NK-92 (cell line): ENCODE data around the gene PARN.
"Not testable (repeated sequence)": the region's sequence is repeated elsewhere in the genome, so short reads cannot be mapped to it uniquely, and the experiment has no call there.

Experiments used
- DNase-seq: peaks from one replicate; lab custom pipeline; 2025; ENCODE audit not compliant: unreplicated experiment; lab: John Stamatoyannopoulos, UW

The PARN gene

DNA sequence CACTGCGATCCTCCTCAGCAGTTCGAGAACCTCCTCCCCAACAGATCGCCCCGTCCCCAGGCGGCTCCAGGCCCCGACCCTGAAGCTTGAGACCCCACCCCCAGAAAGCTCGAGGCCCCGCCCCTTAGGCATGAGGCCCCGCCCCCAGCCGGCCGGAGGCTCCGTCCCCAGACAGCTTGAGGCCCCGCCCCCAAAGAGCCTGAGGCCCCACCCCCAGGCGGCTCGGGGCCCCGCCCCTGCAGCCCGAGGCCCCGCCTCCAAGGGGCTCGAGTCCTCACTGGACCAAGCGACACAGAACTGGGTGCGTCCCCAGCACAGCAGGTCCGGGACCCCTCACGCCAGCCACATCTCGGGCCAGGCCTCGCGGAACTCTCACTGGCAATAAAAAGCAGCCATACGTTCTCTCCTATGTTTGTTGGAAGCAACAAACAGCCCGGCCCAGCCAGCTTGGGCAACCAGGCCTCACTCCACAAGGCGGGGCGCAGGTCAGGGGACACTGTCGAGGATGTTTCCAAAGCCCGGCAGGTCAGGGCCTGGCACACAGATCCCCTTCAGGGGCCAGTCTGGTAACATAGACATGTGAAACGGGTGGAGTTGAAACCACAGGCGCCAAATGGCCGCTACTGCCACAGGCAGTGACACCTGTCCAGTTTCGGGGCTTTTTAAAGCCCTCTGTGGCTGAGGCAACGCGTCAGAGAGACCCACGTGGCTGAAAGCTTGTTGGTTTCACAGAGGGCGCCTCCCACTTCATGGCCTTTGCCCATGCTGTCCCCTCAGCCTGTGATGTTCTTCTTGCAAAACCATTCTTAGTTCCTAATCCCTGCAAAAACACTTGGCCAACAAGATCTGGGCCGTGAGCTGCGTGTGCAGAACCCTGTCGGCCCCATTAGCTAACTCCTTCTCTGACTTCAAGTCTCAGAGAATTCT lies 224.2 kb downstream of the PARN start:
- no peak for DNase-seq

DNA sequence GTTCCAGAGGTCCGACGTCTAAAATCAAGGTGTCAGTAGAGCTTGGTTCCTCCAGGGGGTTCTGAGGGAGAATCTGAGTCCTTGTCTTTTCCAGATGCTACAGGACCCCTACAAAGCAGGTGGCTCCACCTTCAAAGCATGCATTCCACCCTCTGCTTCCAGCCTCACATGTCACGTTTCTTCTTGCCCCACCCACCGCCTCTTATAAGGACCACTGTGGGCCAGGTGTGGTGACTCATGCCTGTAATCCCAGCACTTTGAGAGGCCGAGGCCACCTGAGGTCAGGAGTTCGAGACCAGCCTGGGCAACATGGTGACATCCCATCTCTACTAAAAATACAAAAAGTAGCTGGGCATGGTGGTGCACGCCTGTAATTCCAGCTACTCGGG lies 227.1 kb downstream of the PARN start:
- DNase-seq: not testable (repeated sequence)

DNA sequence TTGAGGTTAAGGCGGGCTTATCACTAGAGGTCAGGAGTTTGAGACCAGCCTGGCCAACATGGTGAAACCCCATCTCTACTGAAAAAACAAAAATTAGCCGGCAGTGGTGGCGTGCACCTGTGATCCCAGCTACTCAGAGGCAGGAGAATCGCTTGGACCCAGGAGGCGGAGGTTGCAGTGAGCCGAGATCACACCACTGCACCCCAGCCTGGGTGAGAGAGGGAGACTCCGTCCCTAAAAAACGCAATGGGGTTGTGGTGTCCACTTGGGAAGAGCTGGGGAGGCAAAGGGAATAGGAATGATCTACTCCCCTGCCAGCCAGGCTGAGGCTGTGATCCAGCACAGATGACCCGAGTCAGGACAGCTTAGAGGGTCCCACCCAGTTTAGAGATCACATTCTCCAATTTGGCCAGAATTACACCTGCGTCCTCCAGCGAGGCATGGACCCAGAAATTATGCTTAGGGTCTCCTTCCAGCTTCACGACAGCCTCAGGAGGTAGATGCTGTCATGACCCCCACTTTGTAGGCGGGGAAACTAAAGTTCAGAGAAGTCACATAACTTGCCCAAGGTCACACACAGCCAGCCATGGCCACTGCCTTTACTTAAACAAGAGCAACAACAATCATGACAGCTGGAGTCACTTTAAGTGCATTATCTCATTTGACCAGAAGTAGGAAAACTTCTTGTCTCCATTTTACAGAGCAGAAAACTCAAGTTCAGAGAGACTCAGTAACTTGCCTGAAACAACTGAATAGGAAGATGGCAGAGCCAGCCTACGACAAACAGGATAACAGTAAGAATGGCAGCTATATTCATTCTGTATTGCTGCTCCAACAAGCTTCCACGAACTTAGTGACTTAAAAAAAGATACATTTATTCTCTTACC lies 227.7 kb downstream of the PARN start:
- not testable (repeated sequence) for DNase-seq

DNA sequence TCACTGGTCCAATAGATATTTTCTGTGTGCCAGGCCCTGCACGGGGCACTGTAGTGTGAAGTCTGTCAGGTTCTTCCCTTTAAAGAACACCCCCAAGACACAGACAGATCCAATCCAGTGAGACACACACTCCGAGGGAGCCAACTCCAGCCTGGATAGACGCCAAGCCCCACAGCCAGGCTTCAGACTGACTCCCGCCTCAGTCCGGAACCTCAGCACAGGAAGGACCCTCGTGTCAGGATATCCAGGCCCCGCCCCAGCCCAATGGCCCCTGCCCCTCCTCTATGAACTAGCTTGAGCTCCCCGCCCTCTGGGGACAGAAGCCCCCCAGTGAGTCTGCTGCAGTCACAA lies 228.4 kb downstream of the PARN start:
- DNase-seq: not testable (repeated sequence)

DNA sequence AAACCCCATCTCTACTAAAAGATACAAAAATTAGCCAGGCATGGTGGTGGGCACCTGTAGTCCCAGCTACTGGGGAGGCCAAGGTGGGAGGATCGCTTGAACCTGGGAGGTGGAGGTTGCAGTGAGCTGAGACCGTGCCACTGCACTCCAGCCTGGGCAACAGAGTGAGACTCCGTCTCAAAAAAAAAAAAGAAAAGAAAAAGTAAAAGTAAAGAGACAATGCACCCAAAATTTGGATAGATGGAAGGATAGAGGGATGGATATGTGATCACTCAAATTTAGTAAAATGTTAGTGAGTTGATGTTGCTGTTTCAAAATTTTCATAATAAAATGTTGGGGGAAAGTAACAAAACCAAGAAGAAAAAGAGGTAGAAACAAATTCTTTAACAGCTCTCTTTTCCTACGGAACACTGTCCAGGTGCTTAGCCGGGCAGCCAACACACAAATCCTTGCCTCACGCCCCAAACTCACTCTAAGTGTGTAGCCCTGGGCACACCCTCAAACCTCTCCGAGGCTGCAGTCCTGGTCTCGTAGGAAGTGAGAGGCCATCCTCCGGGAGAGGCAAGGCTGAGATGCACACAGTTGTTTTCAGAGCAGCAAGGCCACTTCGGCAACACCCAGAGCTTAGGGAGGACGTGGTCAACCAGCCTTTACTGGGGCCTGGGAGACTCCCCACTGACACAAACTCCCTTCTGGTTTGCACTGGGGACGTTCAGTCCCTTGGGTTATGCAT lies 228.9 kb downstream of the PARN start:
- not testable (repeated sequence) for DNase-seq

DNA sequence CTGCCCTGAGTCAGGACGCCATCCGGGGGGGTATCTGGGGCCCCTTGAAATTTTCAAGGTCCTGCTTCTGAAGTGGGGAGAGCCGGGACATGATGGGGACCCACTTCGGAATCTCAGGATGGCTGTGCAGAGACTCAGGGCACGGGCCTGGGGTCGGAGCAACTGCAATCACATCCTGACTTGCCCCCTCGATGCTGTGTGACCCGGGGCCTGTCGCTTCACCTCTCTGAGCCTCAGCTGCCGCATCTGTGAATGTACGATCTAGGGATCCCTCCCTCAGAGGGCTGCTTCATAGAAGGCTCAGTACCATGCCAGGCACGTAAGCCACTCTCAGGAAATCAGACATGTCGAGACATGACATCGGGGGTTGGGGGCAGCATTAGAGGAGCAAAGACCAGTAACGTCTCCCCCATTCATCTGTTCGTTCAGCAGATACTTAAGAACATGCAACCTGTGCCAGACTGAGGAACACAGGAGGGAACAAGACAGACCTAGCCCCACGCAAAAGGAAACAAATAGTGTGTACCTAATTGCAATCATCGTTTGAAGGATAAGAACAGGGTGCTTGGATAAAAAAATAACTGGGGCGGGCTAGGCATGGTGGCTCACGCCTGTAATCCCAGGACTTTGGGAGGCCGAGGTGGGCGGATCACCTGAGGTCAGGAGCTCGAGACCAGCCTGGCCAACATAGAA lies 229.6 kb downstream of the PARN start:
- no peak for DNase-seq

DNA sequence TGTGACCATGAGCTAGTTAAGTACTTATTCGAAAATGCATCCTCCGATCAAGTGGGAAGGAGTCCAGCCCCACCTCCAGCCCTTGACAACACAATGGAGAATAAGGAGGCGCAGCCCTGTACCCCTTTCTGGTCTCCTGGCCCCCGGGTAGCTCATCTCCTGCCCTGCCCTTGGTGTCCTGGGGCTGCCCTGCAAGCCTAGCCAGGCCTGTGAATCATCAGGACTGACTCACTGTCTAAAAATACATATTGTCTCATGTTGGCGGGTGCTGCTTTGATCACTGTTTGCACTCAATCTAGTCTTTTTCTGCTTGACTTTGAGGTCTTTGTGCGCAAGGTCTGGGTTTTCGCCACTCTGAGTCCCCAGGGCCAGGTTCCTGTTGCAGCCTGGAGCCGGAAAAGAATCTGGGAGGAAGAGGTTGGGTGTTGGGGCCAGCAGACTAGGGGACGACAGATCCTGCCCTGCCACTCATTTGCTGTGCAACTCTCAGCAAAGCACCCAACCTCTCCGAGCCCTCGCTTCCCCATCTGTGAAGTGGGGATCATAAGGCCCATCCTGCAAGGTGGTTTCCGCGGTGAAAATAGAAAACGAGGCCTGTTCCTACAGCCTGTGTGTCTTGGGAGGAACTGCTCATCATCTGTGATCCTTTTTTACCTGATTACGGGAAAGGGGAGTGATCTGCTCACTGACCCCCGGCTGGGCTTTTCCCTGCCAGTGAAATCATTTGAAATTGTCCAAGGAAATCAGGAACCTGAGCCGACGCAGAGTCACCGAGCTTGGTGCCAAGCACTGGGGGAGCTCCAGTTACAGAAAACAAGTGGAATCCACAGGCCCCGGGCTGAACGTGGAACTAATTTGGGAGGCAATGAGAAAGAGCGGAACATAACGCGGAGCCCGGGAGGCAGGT lies 230.4 kb downstream of the PARN start:
- DNase-seq: no peak

DNA sequence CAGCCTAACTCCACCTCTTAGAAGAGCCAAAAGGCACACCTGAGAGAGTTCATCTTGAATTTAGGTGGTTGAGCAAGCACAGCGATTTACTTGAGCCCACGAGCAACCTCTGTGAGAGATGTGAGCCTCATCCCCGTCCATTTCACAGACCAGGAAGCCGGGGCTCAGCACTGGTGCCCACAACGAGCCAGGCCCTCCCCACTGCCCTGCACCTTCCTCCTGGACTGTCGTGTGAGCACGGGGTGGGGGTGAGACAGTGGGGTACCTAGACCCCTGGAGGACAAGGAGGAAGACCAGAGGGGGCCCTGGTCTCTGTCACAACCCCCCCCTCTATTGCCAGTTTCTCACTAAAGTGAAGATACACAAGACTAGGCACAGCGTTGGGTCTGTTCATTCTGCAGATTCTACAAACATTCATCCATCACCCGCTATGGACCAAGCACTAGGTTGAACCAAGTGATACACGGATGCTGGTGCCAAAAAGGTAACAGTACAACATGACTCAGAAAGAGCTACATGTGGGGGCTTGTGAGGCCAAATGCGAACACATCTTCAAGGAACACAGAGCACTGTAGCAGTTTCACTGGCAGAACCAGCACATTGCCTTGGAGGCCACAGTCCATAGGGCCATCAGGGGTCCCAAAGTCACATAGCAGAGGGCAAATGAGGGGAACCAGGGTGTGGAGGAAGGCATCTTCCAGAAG lies 231.9 kb downstream of the PARN start:
- no peak for DNase-seq

DNA sequence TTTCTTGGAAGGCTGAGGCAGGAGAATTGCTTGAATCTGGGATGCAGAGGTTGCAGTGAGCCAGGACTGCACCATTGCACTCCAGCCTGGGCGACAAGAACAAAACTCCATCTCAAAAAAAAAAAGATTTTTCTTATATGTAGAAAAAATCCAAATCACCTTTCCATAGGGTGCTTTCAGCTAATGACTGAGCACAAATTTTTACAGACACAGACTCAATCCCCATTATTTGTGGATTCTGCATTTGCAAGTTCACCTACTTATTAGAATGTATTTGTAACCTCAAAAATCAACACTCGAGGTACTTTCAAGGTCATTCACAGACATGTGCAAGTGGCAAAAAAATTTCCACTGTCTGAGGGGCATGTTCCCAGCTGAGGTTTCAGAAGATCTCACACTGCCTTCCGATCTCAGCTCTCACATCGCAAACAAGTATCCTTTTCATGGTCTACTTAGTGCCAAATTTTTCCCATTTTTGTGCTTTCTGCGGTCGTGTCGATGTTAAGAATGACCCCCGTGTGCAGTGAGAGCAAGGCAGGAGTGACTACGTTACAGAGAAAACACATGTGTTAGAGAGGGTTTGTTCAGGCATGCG lies 234.3 kb downstream of the PARN start:
- not testable (repeated sequence) for DNase-seq

DNA sequence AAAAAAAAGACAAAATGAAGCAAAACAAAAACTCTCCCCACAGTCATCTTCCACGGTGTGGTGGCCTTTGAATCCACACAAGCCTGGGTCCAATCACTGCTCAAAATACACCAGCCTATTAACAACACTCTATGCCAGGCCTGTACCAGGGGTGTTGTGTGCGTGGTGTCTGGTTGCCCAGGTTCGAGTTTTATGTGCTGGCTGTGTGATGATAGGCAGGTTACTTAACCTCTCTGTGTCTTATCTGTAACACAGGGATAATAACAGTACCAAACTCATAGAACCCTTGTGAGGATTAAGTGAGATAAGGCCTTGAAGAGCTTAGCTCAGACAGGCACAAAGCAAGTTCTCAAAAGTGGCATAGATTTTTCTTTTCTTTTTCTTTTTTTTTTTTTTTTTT lies 235.2 kb downstream of the PARN start:
- DNase-seq: no peak

DNA sequence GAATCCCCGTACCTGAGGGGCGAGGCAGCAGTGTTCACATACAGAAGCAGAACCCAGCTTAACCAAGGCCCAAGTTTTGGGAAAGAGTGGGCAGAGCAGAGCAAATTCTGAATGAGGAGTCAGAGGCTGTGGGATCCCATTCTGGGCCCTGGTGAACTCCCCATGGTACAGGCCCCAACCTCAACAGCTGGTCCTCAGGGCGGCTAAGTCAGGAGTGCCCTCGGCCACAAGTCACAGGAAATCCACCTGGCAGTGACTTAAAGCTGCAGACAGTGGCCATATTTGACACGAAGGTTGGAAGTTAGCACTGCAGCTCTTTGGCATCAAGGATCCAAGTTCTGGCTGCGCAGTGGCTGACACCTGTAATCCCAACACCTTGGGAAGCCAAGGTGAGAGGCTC lies 237.1 kb downstream of the PARN start:
- no peak for DNase-seq

DNA sequence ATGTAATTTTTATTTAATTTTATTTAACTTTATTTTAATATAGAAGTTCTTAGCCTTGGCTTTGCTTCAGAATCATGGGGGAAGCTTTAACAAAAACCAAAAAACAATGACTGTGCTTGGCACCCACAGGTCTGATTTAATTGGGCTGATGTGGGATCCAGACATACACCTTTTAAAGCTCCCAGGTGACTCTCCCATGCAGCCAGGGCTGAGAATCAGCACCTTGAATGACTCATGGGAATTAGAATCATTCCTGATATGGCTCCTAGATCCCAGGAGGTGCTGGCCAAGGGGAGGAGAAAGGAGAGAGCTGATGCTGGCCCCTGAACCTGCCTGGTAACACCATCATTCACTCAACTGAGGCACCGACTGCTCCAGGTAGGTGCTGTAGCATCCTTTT lies 240.7 kb downstream of the PARN start:
- DNase-seq: no peak

DNA sequence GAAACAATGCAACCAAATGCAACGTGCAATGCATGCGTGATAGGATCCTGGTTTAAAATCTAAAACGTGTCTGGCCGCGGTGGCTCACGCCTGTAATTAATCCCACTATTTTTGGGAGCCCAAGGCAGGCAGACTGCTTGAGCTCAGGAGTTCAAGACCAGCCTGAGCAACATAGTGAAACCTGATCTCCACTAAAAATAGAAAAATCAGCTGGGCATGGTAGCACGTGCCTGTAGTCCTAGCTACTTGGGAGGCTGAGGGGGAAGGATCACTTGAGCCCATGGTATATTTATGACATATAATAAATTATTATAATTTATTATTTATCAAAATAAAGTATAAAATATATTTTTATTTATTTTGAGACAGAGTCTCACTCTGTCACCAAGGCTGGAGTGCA lies 241.8 kb downstream of the PARN start:
- DNase-seq: no peak

DNA sequence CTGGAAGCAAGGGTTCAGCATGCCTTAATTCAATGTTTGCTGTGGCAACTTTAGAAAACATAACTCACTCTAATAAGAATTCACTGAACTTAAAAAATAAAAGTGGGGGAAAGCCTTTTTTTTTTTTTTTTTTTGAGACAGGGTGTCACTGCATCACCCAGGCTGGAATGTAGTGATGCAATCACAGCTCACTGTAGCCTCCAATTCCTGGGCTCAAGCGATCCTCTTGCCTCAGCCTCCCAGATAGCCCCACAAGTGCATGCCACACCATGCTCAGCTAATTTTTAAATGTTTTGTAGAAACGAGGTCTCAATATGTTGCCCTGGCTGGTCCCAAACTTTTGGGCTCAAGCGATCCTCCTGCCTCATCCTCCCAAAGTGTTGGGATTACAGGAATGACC lies 243.9 kb downstream of the PARN start:
- no peak for DNase-seq
